ENCODE measurements around the gene ZNF136.

DNA sequence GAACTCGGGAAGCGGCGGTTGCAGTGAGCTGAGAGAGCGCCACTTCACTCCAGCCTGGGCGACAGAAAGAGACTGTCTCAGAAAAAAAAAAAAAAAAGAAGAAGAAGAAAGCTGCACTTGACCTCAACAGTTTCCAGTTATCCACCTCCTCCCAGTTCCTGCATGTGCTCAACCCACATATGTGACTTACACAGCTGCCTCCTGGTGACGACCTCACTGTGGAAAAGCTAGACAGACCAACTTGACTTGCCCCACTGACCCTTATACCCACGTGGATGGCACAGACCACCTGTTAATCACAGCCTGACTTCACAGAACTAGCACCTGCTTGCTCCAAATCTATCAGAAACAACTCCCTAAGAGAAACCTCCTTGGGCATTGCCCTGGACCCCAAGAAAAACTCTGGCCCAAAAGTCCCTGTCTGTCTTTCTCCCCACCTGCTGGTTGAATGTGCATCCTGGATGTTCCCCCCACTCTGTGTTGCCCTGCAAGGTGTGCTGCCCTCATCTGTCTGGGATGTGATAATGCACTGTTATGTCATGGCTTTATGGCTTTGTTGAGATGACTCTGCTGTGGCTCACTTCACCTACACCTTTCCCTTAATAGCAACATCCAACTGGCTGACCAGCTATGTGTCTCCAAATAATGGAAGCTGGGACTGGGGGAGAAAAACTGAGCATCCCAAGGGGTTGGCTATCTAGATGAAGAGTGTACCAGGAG, 25.5 kb upstream of the ZNF136 start:
- TF ChIP-seq POLR2A (IDR thresholded peaks at IDR 0.05; ENCODE audit: low read length) (no peak), GATA1 (IDR thresholded peaks at IDR 0.05; ENCODE audit: low read depth, low read length) (no peak)
